Measurements from ENCODE around the gene HS3ST4. TPM values are rescaled to one million over a fixed set of nuclear protein-coding genes. Genes with fewer than 3 reads are reported as not detected.

Gene HS3ST4
- total and polyA plus RNA-seq, 2 donors (not counting 3 experiments of a cell fraction or from before 2014, with no cell fraction given) = not detected

- Histone ChIP-seq H3K9ac (replicated peaks; ENCODE audit: extremely low read depth, insufficient read depth, low read length) (no peak overlapping the region), H3K4me3 (replicated peaks in 1 of 3; ENCODE audit: insufficient read depth in 1 of 3, low read depth in 1 of 3, low read length in 3 of 3) (no peak overlapping the region), H3K79me2 (ENCODE audit: control insufficient read depth, insufficient read depth, low read length) (no peaks in the 10 kb centered on the region), H3K9me1 (replicated peaks; ENCODE audit: control insufficient read depth, extremely low read depth, insufficient read depth, low read length) (no peaks in the 10 kb centered on the region), H3K27ac (ENCODE audit: insufficient read depth, low read depth, low read length) (no peak overlapping the region), H2AFZ (ENCODE audit: low read depth, low read length) (no peak overlapping the region), H3K36me3 (ENCODE audit: control insufficient read depth in 2 of 2, extremely low read depth in 1 of 2, insufficient read depth in 2 of 2, low read length in 2 of 2) (no peaks in the 10 kb centered on the region), H3K4me1 (ENCODE audit: control insufficient read depth, extremely low read depth, insufficient read depth, low read length) (no peaks in the 10 kb centered on the region), H3K4me2 (ENCODE audit: insufficient read depth, low read length) (no peak overlapping the region), H3K27me3 (ENCODE audit: control insufficient read depth in 2 of 2, insufficient read depth in 2 of 2, low read length in 2 of 2) (no peaks in the 10 kb centered on the region), H4K20me1 (replicated peaks; ENCODE audit: control insufficient read depth, extremely low read depth, insufficient read depth, low read length) (no peaks in the 10 kb centered on the region), H3K9me3 (replicated peaks; ENCODE audit: control insufficient read depth, insufficient read depth, low read length) (peaks cover 4% of the 10 kb centered on the region)
- CTCF ChIA-PET = no interaction called here
- BruUV-seq (replicated peaks) = no TSS peak
- dilution Hi-C loops (cut with MboI; ENCODE audit: extremely low pct_ligation_motif_present, low sequenced_read_pairs) (no loop called here), intact Hi-C loops (cut with micrococcal nuclease) (no loop called here)
- DNase-seq (ENCODE audit: low read depth, low spot score) = no peak
- POLR2A ChIA-PET = no interaction called here
- FAIRE-seq = no peak
- TF ChIP-seq MYC (IDR thresholded peaks at IDR 0.05; ENCODE audit: low read depth, low read length) (no peak), POLR2AphosphoS5 (IDR thresholded peaks at IDR 0.05; ENCODE audit: insufficient read depth, low read depth, low read length) (no peak), GATA2 (IDR thresholded peaks at IDR 0.05; ENCODE audit: insufficient read depth, insufficient read length, low read depth, low read length) (no peak), POLR2A (IDR thresholded peaks at IDR 0.05; ENCODE audit: low read depth, low read length) (no peak), EZH2 (IDR thresholded peaks at IDR 0.05; ENCODE audit: borderline replicate concordance, low read depth, low read length, severe bottlenecking) (no peak), FOS (IDR thresholded peaks at IDR 0.05; ENCODE audit: borderline replicate concordance, insufficient read depth, low read length) (no peak), JUN (IDR thresholded peaks at IDR 0.05; ENCODE audit: borderline replicate concordance, insufficient read depth, insufficient read length, low read depth) (no peak)
- TF ChIP-seq, protein P1, sequence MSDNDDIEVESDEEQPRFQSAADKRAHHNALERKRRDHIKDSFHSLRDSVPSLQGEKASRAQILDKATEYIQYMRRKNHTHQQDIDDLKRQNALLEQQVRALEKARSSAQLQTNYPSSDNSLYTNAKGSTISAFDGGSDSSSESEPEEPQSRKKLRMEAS (IDR thresholded peaks at IDR 0.05; ENCODE audit: insufficient read depth, insufficient read length) = no peak
- TF ChIP-seq, protein P2, sequence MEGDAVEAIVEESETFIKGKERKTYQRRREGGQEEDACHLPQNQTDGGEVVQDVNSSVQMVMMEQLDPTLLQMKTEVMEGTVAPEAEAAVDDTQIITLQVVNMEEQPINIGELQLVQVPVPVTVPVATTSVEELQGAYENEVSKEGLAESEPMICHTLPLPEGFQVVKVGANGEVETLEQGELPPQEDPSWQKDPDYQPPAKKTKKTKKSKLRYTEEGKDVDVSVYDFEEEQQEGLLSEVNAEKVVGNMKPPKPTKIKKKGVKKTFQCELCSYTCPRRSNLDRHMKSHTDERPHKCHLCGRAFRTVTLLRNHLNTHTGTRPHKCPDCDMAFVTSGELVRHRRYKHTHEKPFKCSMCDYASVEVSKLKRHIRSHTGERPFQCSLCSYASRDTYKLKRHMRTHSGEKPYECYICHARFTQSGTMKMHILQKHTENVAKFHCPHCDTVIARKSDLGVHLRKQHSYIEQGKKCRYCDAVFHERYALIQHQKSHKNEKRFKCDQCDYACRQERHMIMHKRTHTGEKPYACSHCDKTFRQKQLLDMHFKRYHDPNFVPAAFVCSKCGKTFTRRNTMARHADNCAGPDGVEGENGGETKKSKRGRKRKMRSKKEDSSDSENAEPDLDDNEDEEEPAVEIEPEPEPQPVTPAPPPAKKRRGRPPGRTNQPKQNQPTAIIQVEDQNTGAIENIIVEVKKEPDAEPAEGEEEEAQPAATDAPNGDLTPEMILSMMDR (IDR thresholded peaks at IDR 0.05; ENCODE audit: extremely low read depth in 1 of 2, insufficient read depth in 1 of 2, low read depth in 1 of 2, low read length in 2 of 2) = no peak
These were observed 24.4 kb downstream of the HS3ST4 start for GRCh38 chr16:25716186-25716585.

Measured in endothelial cell of umbilical vein (primary cell).